LNCAP (cell line): Measurements from ENCODE around the gene ZNF420.

ENCODE experiments used
- TF ChIP-seq, protein P1 (sequence below): fragments of 450-650 bp; IDR thresholded peaks from 2 replicates; pipeline ENCODE4 v1.5.1; 2017; ENCODE audit warnings: mild to moderate bottlenecking

The ZNF420 gene

DNA sequence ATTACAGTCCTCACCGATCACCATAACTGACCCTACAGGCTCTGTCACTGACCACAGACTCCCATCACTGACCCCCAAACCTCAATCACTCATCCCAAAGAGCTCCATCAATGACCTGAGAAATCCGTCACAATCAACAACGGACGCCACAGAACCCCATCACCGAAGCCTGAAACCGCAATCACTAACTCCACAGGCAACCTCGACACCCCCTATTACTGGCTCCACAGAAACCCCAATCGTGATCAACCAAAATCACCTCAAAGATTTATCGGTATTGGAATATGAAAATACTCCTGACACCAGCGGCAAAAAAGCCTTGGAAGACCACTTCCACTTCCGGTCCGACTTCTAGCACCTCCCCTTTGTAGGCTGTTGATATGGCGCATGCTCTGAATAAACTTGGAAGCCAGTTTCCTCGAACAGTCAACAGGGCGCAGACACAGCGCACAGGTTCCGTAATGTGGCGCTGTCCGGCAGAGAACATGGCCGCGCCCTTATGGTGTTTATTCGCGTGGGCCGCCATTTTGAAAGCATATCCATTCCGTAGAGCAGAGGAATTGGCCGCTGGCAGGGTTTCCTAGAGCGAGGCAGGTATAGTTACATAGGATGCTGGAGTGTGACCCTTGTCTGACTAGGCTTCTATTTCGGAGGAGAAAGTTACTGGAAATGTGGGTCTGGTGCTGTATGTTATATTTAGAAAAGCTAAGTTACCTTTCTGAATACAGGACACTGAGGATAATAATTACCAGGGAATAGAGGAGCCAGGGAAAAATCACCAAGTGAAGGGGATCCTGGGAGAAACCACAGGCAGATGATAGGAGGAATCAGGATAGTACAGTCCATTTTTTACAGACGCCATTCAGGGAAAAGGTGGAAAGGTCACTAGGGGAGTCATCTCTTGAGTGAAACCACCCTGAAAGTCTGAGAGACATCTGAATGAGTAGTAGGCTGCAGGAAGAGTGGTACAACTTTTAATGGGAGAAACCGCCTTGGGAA, 94.4 kb downstream of the ZNF420 start, which contains the start of gene ZNF585A:
TSS of gene ZNF585A (minus strand) at position 328 of the 999 bp plus-strand sequence. CDS start 2,785 bp downstream, outside the sequence.
- TF ChIP-seq, protein P1, sequence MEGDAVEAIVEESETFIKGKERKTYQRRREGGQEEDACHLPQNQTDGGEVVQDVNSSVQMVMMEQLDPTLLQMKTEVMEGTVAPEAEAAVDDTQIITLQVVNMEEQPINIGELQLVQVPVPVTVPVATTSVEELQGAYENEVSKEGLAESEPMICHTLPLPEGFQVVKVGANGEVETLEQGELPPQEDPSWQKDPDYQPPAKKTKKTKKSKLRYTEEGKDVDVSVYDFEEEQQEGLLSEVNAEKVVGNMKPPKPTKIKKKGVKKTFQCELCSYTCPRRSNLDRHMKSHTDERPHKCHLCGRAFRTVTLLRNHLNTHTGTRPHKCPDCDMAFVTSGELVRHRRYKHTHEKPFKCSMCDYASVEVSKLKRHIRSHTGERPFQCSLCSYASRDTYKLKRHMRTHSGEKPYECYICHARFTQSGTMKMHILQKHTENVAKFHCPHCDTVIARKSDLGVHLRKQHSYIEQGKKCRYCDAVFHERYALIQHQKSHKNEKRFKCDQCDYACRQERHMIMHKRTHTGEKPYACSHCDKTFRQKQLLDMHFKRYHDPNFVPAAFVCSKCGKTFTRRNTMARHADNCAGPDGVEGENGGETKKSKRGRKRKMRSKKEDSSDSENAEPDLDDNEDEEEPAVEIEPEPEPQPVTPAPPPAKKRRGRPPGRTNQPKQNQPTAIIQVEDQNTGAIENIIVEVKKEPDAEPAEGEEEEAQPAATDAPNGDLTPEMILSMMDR, result no peak
